Epithelial cell of prostate (primary cell): Measurements from ENCODE around the gene HSH2D.
"Not testable (repeated sequence)": the region's sequence is repeated elsewhere in the genome, so short reads cannot be mapped to it uniquely, and the experiment has no call there.

Experiments
- DNase-seq: peaks from one replicate; pipeline ENCODE4 v3.0.0-alpha.2; 2011; ENCODE audit warnings: low read depth, low spot score
- H3K27ac ChIP-seq: fragments of 450-650 bp; 2 replicates; pipeline ENCODE4 v1.5.1; 2017; ENCODE audit warnings: mild to moderate bottlenecking

The HSH2D gene

GRCh38 chr19:16143399-16144215 is at the start of gene HSH2D:
Gene HSH2D (plus strand): TSS chr19:16143685. CDS start chr19:16148751, 5,066 bp downstream.
- no peak within 1 kb of the TSS for H3K27ac ChIP-seq
- peak; percentile 81 for DNase-seq

GRCh38 chr19:16094360-16095070 is 49.0 kb upstream of the HSH2D start:
- no peak for DNase-seq
- H3K27ac ChIP-seq, result no peak overlapping the region

GRCh38 chr19:16095071-16095571 is 48.4 kb upstream of the HSH2D start:
- H3K27ac ChIP-seq, result no peak overlapping the region

GRCh38 chr19:16096280-16096855 is 47.1 kb upstream of the HSH2D start:
- peak overlapping the region; percentile 37 for H3K27ac ChIP-seq
- DNase-seq, result no peak

More at GRCh38 chr19:16095071-16095571, 48.4 kb upstream of the HSH2D start:
- no peak for DNase-seq

GRCh38 chr19:16098416-16098768 is 45.1 kb upstream of the HSH2D start:
- DNase-seq, result no peak
- H3K27ac ChIP-seq, result peak overlapping the region; percentile 37

- no peak overlapping the region for H3K27ac ChIP-seq
- no peak for DNase-seq
These were observed 44.7 kb upstream of the HSH2D start for GRCh38 chr19:16098821-16099220.

GRCh38 chr19:16099314-16099965 is 44.0 kb upstream of the HSH2D start:
- not testable (repeated sequence) for H3K27ac ChIP-seq, DNase-seq

- DNase-seq, result no peak
- no peak overlapping the region for H3K27ac ChIP-seq
These were observed 43.0 kb upstream of the HSH2D start for GRCh38 chr19:16100524-16100923.

GRCh38 chr19:16104722-16105121 is 38.8 kb upstream of the HSH2D start:
- H3K27ac ChIP-seq, result no peak overlapping the region
- DNase-seq, result no peak

GRCh38 chr19:16106121-16106520 is 37.4 kb upstream of the HSH2D start:
- no peak for DNase-seq
- H3K27ac ChIP-seq, result peak overlapping the region; percentile 7

GRCh38 chr19:16111160-16111908 is 32.2 kb upstream of the HSH2D start, which contains the start of gene RAB8A:
Gene RAB8A (plus strand): TSS chr19:16111889. CDS start chr19:16111902, 13 bp downstream.
- H3K27ac ChIP-seq, result peak within 1 kb of the TSS; percentile 74
- DNase-seq, result peak; percentile 96

- H3K27ac ChIP-seq, result peak overlapping the region; percentile 74
- DNase-seq, result no peak
These were observed 31.4 kb upstream of the HSH2D start for GRCh38 chr19:16111909-16112752.

- no peak overlapping the region for H3K27ac ChIP-seq
- DNase-seq, result no peak
These were observed 30.7 kb upstream of the HSH2D start for GRCh38 chr19:16112778-16113177.

GRCh38 chr19:16113727-16114126 is 29.8 kb upstream of the HSH2D start:
- H3K27ac ChIP-seq, result no peak overlapping the region
- no peak for DNase-seq

- H3K27ac ChIP-seq, result no peak overlapping the region
- no peak for DNase-seq
These were observed 28.0 kb upstream of the HSH2D start for GRCh38 chr19:16115301-16116039.

GRCh38 chr19:16116067-16116466 is 27.4 kb upstream of the HSH2D start:
- no peak overlapping the region for H3K27ac ChIP-seq

GRCh38 chr19:16117594-16118033 is 25.9 kb upstream of the HSH2D start:
- H3K27ac ChIP-seq, result no peak overlapping the region

More at GRCh38 chr19:16116067-16116466, 27.4 kb upstream of the HSH2D start:
- DNase-seq, result no peak

GRCh38 chr19:16118489-16119033 is 24.9 kb upstream of the HSH2D start:
- H3K27ac ChIP-seq, result no peak overlapping the region
- no peak for DNase-seq

More at GRCh38 chr19:16117594-16118033, 25.9 kb upstream of the HSH2D start:
- DNase-seq, result no peak
